ENCODE results near the gene CSRNP3.

CSRNP3 gene

GRCh38 chr2:165448406-165448805 lies 21.1 kb upstream of the CSRNP3 start:
- H3K4me1 ChIP-seq (ENCODE audit: control insufficient read depth, insufficient read depth, low read length), result no peaks in the 10 kb centered on the region
- H3K36me3 ChIP-seq (ENCODE audit: control insufficient read depth in 2 of 2, insufficient read depth in 1 of 2, low read length in 2 of 2), result no peaks in the 10 kb centered on the region
- POLR2A ChIA-PET, result no interaction called here
- CTCF ChIA-PET, result interaction anchor here (0.6 to 1.2 kb wide), 2 partner anchors 8 to 157 kb away, joined by 3 read pairs; no protein-coding TSS in a partner anchor
- no peak overlapping the region for H3K27ac ChIP-seq (ENCODE audit: extremely low read depth, low read depth, low read length)
- H3K9me3 ChIP-seq (ENCODE audit: control insufficient read depth, insufficient read depth, low read depth, low read length), result no peaks in the 10 kb centered on the region
- no peak overlapping the region for H3K4me3 ChIP-seq (ENCODE audit: low read depth, low read length)
- TF ChIP-seq ZNF837 (tag by site-specific recombination; IDR thresholded peaks at IDR 0.05), result no peak
- TF ChIP-seq ZSCAN4 (tag by site-specific recombination; IDR thresholded peaks at IDR 0.05), result no peak
- no peak for TF ChIP-seq ZBTB48 (tag by site-specific recombination; IDR thresholded peaks at IDR 0.05)
- TF ChIP-seq ZNF266 (tag by site-specific recombination; IDR thresholded peaks at IDR 0.05; ENCODE audit: low read depth), result no peak
- TF ChIP-seq BCL11A (tag by site-specific recombination; IDR thresholded peaks at IDR 0.05; ENCODE audit: low read depth), result no peak
- TF ChIP-seq KLF9 (tag by site-specific recombination; IDR thresholded peaks at IDR 0.05; ENCODE audit: low read depth), result no peak
- TF ChIP-seq ZNF521 (tag by site-specific recombination; IDR thresholded peaks at IDR 0.05), result no peak
- TF ChIP-seq ZSCAN5A (tag by site-specific recombination; IDR thresholded peaks at IDR 0.05), result no peak
- TF ChIP-seq ZNF561 (tag by site-specific recombination; IDR thresholded peaks at IDR 0.05; ENCODE audit: borderline replicate concordance), result no peak
- TF ChIP-seq ZFP3 (tag by site-specific recombination; IDR thresholded peaks at IDR 0.05; ENCODE audit: low read depth), result no peak
- TF ChIP-seq ZBTB6 (tag by site-specific recombination; IDR thresholded peaks at IDR 0.05), result no peak
- no peak for TF ChIP-seq TCF7L2 (IDR thresholded peaks at IDR 0.05; ENCODE audit: borderline replicate concordance, low read depth, low read length)
- TF ChIP-seq ZXDB (tag by site-specific recombination; IDR thresholded peaks at IDR 0.05), result no peak
- no peak for TF ChIP-seq ZNF341 (tag by site-specific recombination; IDR thresholded peaks at IDR 0.05; ENCODE audit: low read depth)
- no peak for TF ChIP-seq ZNF654 (tag by site-specific recombination; IDR thresholded peaks at IDR 0.05; ENCODE audit: low read depth)

GRCh38 chr2:165450156-165450555 lies 19.3 kb upstream of the CSRNP3 start:
- no peaks in the 10 kb centered on the region for H3K36me3 ChIP-seq (ENCODE audit: control insufficient read depth in 2 of 2, insufficient read depth in 1 of 2, low read length in 2 of 2)
- H3K9me3 ChIP-seq (ENCODE audit: control insufficient read depth, insufficient read depth, low read depth, low read length), result no peaks in the 10 kb centered on the region
- H3K4me1 ChIP-seq (ENCODE audit: control insufficient read depth, insufficient read depth, low read length), result no peaks in the 10 kb centered on the region
- no peak overlapping the region for H3K27ac ChIP-seq (ENCODE audit: extremely low read depth, low read depth, low read length)
- CTCF ChIA-PET, result interaction anchor here (0.7 kb wide), 1 partner anchor 666 kb away, joined by 3 read pairs; no protein-coding TSS in a partner anchor
- H3K4me3 ChIP-seq (ENCODE audit: low read depth, low read length), result no peak overlapping the region
- no peak for TF ChIP-seq SALL2 (tag by site-specific recombination; IDR thresholded peaks at IDR 0.05; ENCODE audit: borderline replicate concordance)
- no peak for TF ChIP-seq ZBTB11 (tag by site-specific recombination; conservative IDR thresholded peaks at IDR 0.05; ENCODE audit: low read depth)
- TF ChIP-seq ZNF488 (tag by site-specific recombination; IDR thresholded peaks at IDR 0.05), result no peak
- no peak for TF ChIP-seq ZNF274 (IDR thresholded peaks at IDR 0.05; ENCODE audit: low read length)
- no peak for TF ChIP-seq ZNF274 (tag by site-specific recombination; IDR thresholded peaks at IDR 0.05; ENCODE audit: borderline replicate concordance)
- TF ChIP-seq ZNF626 (tag by site-specific recombination; IDR thresholded peaks at IDR 0.05), result no peak
- TF ChIP-seq ZNF629 (tag by site-specific recombination; IDR thresholded peaks at IDR 0.05), result no peak
- TF ChIP-seq PATZ1 (tag by site-specific recombination; IDR thresholded peaks at IDR 0.05), result no peak
- TF ChIP-seq ZNF16 (tag by site-specific recombination; IDR thresholded peaks at IDR 0.05; ENCODE audit: low read depth), result no peak
- POLR2A ChIA-PET, result no interaction called here
